RWPE1 (cell line): ENCODE results near the gene PAMR1.
A peak's percentile ranks its signal among the peaks of the same experiment; 100 is the strongest.

Source experiments
- CTCF ChIA-PET: fragments of 350-600 bp; sonication (Branson Sonifier 250); formaldehyde crosslinking; extraction: SDS; loops from one replicate; lab custom pipeline; 2021; lab: Yijun Ruan, JAX
- POLR2A ChIA-PET: fragments of 400-600 bp; formaldehyde crosslinking; extraction: SDS; loops from one replicate; lab custom pipeline; 2020; ENCODE audit warnings: antibody characterized with exemption; ENCODE audit not compliant: low non-redundant PET; lab: Yijun Ruan, JAX
- DNase-seq: peaks from one replicate; pipeline ENCODE4 v3.0.0; 2012; ENCODE audit warnings: low spot score
- H3K27ac ChIP-seq: fragments of 450-650 bp; 2 replicates; pipeline ENCODE4 v1.5.1; 2017
- TF ChIP-seq, protein P1 (sequence below): fragments of 450-650 bp; conservative IDR thresholded peaks from 2 replicates; pipeline ENCODE4 v1.5.1; 2017; ENCODE audit warnings: low read depth, mild to moderate bottlenecking

Gene PAMR1, protein sequence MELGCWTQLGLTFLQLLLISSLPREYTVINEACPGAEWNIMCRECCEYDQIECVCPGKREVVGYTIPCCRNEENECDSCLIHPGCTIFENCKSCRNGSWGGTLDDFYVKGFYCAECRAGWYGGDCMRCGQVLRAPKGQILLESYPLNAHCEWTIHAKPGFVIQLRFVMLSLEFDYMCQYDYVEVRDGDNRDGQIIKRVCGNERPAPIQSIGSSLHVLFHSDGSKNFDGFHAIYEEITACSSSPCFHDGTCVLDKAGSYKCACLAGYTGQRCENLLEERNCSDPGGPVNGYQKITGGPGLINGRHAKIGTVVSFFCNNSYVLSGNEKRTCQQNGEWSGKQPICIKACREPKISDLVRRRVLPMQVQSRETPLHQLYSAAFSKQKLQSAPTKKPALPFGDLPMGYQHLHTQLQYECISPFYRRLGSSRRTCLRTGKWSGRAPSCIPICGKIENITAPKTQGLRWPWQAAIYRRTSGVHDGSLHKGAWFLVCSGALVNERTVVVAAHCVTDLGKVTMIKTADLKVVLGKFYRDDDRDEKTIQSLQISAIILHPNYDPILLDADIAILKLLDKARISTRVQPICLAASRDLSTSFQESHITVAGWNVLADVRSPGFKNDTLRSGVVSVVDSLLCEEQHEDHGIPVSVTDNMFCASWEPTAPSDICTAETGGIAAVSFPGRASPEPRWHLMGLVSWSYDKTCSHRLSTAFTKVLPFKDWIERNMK

DNA sequence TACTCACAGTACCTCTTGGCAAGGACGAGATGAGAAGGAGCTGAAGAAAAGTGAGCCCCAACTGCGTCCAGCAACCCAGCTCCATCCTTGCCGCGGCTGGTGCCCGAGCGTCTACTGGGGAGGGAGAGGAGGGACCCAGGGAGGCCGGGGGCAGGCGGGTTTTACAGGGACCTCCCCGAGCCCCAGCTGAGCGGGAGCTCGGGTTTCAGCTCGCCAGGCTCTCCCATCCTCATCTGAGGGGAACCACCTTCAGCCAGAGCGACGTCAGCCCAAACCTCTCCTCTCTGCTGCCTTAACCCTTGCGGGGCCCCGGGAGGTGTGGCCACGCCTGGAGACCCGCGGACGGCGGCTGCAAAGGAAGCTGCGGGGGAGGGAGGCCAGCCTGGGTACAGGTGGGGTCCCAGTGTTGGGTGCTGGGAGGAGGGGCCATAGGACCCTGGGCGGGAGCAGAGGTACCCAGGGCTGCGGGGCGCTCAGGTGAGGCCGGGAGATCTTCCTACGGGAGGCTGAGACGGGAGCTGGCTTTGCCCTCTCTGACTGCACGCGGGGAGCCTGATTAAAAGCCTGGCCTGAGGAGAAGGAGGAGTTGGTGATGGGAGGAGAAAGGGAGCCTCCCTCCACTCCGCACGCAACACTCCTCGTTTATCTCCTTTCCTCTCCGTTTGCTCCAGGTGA, at the start of gene PAMR1:
Gene PAMR1 (minus strand): TSS at position 116 of the 675 bp plus-strand sequence. CDS start 31 bp downstream, at position 85.
- CTCF ChIA-PET, result interaction anchor here (0.8 to 1.0 kb wide), 2 partner anchors 40 to 741 kb away, joined by 3 read pairs; no protein-coding TSS in a partner anchor
- POLR2A ChIA-PET, result no interaction called here

DNA sequence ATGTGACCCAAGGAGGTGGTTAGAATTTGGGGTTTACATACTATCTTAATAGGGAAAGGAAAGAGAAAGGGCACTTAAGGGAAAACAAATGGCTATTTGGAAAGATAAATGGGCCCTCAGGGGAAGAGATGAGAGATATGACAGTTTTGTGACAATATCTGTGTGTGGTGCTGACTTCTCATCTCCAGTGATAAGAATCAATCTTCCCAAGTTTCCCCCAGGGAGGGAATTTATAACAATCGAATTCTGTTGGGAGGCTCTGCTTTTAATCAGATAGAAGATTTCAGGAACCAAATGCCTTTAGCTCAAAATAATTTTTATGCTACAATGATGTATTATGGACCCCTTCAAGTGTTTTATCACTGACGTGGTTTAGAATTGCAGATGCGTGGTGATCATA, 46.3 kb upstream of the PAMR1 start:
- TF ChIP-seq, protein P1, sequence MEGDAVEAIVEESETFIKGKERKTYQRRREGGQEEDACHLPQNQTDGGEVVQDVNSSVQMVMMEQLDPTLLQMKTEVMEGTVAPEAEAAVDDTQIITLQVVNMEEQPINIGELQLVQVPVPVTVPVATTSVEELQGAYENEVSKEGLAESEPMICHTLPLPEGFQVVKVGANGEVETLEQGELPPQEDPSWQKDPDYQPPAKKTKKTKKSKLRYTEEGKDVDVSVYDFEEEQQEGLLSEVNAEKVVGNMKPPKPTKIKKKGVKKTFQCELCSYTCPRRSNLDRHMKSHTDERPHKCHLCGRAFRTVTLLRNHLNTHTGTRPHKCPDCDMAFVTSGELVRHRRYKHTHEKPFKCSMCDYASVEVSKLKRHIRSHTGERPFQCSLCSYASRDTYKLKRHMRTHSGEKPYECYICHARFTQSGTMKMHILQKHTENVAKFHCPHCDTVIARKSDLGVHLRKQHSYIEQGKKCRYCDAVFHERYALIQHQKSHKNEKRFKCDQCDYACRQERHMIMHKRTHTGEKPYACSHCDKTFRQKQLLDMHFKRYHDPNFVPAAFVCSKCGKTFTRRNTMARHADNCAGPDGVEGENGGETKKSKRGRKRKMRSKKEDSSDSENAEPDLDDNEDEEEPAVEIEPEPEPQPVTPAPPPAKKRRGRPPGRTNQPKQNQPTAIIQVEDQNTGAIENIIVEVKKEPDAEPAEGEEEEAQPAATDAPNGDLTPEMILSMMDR, result no peak
- H3K27ac ChIP-seq, result no peak overlapping the region
- POLR2A ChIA-PET, result no interaction called here
- CTCF ChIA-PET, result interaction anchor here (0.5 kb wide), 1 partner anchor 1191 kb away, joined by 3 read pairs; no protein-coding TSS in a partner anchor
- no peak for DNase-seq

More for the DNA sequence above, at the start of gene PAMR1:
- peak; percentile 22 for DNase-seq
- no peak within 1 kb of the TSS for H3K27ac ChIP-seq
- TF ChIP-seq, protein P1, result no peak

DNA sequence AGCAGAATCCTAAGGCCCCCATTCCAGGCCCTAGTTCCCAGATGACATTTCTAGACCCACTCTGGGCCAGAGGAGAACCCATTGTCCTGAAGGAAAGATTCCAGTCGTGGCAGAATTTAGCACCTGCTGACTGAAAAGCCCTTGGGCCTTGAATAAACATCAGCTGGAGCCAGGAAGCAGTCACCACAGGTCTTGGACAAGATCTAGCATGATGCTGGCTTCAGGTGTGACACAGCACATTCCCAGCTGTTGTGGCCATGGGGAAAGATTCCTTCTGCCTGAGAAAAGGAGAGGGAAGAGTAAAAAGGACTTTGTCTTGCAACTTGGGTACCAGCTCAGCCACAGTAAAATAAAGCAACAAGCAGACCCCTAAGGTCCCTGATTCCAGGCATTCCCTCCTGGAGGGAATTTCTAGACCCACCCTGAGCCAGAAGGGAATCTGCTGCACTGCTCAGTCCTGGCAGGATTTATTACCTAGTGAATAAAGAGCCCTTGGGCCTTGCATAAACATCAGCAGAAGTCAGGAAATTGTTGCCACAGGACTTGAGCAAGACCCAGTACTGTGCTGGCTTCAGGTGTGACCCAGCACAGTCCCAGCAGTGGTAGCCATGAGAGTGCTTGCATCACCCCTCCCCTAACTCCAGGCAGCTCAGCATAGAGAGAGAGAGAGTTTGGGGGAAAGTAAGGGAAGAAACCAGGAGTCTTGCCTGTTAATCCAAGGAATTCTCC, 42.5 kb upstream of the PAMR1 start:
- POLR2A ChIA-PET, result no interaction called here
- CTCF ChIA-PET, result no interaction called here
- DNase-seq, result peak; percentile 64

DNA sequence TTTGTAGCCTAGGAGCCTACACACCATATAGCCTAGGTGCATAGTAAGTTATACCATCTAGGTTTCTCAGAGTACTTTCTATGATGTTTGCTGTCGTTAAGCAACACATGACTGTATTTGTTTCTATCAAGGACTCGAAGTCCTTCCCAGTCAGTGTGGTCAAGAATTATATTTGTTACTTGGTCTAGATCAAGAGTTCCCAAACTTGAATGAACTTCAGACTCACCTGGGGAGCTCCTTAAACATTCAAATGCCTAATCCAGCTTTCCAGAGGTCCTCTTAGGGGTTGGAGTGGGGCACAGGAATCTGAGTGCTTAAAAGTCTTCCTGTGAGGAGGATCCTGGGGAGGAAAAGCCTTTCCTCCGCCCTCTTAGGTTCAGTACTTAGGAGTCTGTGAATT, 41.5 kb upstream of the PAMR1 start:
- TF ChIP-seq, protein P1, result no peak
- no peak for DNase-seq
- CTCF ChIA-PET, result no interaction called here
- POLR2A ChIA-PET, result no interaction called here
- H3K27ac ChIP-seq, result no peak overlapping the region

More for the DNA sequence above, 42.5 kb upstream of the PAMR1 start:
- TF ChIP-seq, protein P1, result no peak
- H3K27ac ChIP-seq, result peak overlapping the region; percentile 92

DNA sequence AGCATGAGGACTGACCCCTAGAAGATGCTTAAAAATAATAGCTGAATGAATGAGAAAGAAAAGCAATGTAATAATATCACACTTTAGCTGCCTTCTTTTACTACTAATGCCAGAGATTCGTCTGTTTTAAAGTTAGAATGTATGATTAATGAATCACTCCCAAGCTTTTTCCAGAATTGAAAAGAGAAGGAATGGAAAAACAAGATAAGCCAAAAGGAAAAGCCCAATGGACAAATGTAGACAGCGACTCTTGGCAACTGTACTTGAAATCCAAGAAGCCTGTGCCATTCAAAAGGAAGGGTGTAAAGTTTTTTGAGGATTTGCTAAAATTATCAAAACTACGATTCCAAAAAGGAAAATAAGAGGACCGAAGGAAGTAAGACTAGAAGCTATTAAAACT, 40.8 kb upstream of the PAMR1 start:
- no peak for DNase-seq
- TF ChIP-seq, protein P1, result no peak
- no peak overlapping the region for H3K27ac ChIP-seq
- CTCF ChIA-PET, result no interaction called here
- POLR2A ChIA-PET, result no interaction called here
